Spleen (tissue), 7 donors: Measurements from ENCODE around the gene FOLH1.
"Not testable (repeated sequence)": the region's sequence is repeated elsewhere in the genome, so short reads cannot be mapped to it uniquely, and the experiment has no call there.

Experiments
- POLR2A ChIP-seq, 3 donors: fragments of 450-650 bp; IDR thresholded peaks; one replicate each; pipeline ENCODE4 v1.5.1; 2017; ENCODE audit warnings: antibody characterized with exemption in 3 of 3, mild to moderate bottlenecking in 1 of 3
- TF ChIP-seq, protein P1 (sequence below), 11 experiments: fragments of 200-600 bp in 7 of 11; fragments of 450-650 bp in 4 of 11; sonication (generic) in 4 of 11; IDR thresholded peaks in 8 of 11; conservative IDR thresholded peaks in 3 of 11; 1 replicate in 7 of 11; 2 replicates in 4 of 11; pipeline versions ENCODE4 v1.4.0 to v1.8.0; 2016 to 2021; ENCODE audit warnings: antibody characterized with exemption in 11 of 11, inconsistent platforms in 4 of 11, mild to moderate bottlenecking in 1 of 11
- donor health status: DM: no; HTN: no; CAD: no; lungs with moderate emphysema.
- donor health status: DM: no; HTN: no; CAD: no.
- donor health status: DM: no; HTN: no; CAD: no.

- TF ChIP-seq, protein P1, sequence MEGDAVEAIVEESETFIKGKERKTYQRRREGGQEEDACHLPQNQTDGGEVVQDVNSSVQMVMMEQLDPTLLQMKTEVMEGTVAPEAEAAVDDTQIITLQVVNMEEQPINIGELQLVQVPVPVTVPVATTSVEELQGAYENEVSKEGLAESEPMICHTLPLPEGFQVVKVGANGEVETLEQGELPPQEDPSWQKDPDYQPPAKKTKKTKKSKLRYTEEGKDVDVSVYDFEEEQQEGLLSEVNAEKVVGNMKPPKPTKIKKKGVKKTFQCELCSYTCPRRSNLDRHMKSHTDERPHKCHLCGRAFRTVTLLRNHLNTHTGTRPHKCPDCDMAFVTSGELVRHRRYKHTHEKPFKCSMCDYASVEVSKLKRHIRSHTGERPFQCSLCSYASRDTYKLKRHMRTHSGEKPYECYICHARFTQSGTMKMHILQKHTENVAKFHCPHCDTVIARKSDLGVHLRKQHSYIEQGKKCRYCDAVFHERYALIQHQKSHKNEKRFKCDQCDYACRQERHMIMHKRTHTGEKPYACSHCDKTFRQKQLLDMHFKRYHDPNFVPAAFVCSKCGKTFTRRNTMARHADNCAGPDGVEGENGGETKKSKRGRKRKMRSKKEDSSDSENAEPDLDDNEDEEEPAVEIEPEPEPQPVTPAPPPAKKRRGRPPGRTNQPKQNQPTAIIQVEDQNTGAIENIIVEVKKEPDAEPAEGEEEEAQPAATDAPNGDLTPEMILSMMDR (IDR thresholded peaks at IDR 0.05 in 8 of 11, conservative IDR thresholded peaks at IDR 0.05 in 3 of 11): not testable (repeated sequence)
- TF ChIP-seq POLR2A (IDR thresholded peaks at IDR 0.05): not testable (repeated sequence)
These were observed 106.0 kb downstream of the FOLH1 start for GRCh38 chr11:49102356-49102755.
